Prostate gland (tissue), 2 donors: ENCODE results near the gene PARP1. TPM values are rescaled to one million over a fixed set of nuclear protein-coding genes. Genes with fewer than 3 reads are reported as not detected.

Source experiments
- DNase-seq: peaks from one replicate; pipeline ENCODE4 v3.0.0-alpha.2; 2019; ENCODE audit warnings: low spot score
- H3K27ac ChIP-seq, 2 donors: fragments of 200-600 bp; sonication (generic); 2 replicates each; pipeline ENCODE4 v1.5.1; 2017 to 2019
- H3K27me3 ChIP-seq: fragments of 200-600 bp; sonication (generic); replicated peaks from 2 replicates; pipeline ENCODE4 v1.5.1; 2019; ENCODE audit not compliant: insufficient read depth
- H3K36me3 ChIP-seq, 2 donors: fragments of 200-600 bp; sonication (generic); 1 replicate in 1 of 2; 2 replicates in 1 of 2; pipeline versions ENCODE4 v1.5.1 to v1.8.1; 2017 to 2019
- H3K4me1 ChIP-seq: fragments of 200-600 bp; sonication (generic); replicated peaks from 2 replicates; pipeline ENCODE4 v1.5.1; 2019
- H3K4me3 ChIP-seq, 2 donors: fragments of 200-600 bp; sonication (generic); 2 replicates each; pipeline ENCODE4 v1.5.1; 2017 to 2019
- H3K9me3 ChIP-seq: fragments of 200-600 bp; sonication (generic); 2 replicates; pipeline ENCODE4 v1.5.1; 2017
- POLR2A ChIP-seq: fragments of 450-650 bp; IDR thresholded peaks from one replicate; pipeline ENCODE4 v1.6.1; 2016; ENCODE audit warnings: antibody characterized with exemption, mild to moderate bottlenecking
- POLR2AphosphoS5 ChIP-seq: sonication (generic); formaldehyde crosslinking; IDR thresholded peaks from one replicate; pipeline ENCODE4 v1.6.1; 2017; ENCODE audit warnings: antibody characterized with exemption
- WGBS: methylation state at CpG from one replicate; pipeline ENCODE4 v1.1.5; 2018; 5-methylcytosine and 5-hydroxymethylcytosine counted together
- intact Hi-C: fragments of 100-400 bp; cut with DNase I; formaldehyde crosslinking; loops from one replicate; pipeline ENCODE4 v1.14.2; 2022
- total RNA-seq, 2 donors: library from RNA; depleted of rRNA; stranded (reverse); fragments of >200 nt; gene quantifications; one replicate each; pipeline ENCODE4 v1.1.0, GENCODE V29; 2016
- TF ChIP-seq, protein P1 (sequence below), 4 experiments: fragments of 200-600 bp in 2 of 4; fragments of 450-650 bp in 2 of 4; sonication (generic) in 2 of 4; IDR thresholded peaks; 1 replicate in 3 of 4; 2 replicates in 1 of 4; pipeline ENCODE4 v1.5.1; 2016 to 2019; ENCODE audit warnings: antibody characterized with exemption in 4 of 4, mild to moderate bottlenecking in 2 of 4, moderate library complexity in 2 of 4

Gene PARP1
- total RNA-seq, 2 donors from 2014 or later: 197 to 212 TPM

DNA sequence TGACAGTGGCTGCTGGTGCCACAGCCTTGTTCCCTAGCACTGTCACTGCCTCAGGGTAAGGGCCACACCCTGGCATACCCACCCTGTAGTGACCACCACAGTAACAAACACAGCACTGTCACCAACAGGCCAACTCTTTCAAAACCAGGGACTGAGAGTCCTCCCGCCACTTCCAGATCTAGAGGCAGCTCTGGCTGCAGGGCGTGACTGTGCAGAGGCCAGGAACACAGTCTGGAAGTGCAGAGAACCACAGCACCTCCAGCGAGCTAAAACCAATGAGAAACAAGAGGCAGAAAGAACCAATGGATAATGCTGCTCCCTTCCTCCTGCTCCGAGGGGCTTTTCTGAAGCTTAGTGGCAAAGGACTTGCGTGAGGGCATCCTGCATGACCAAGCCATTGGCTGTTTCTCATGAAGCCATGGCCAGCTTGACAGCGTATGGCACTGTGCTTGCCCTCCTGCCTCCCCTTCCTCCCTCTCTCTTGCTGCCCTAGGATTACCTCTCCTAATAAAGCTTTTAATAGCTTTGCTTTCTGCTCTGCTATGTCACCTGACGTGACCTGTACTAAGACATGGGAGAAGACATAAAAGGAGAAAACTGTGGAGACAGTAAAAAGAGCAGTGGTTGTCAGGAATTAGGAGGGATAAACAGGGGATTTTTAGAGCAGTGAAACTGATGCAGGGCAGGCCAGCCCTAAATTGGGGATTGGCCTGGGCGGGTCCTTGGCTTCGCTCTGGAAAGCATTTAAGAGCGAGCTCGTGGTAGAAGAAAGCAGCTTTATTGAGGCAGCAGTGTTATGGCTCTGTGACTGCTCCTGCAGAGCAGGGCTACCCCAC lies 7.2 kb downstream of the PARP1 start:
- TF ChIP-seq POLR2AphosphoS5 (peak; percentile 91), POLR2A (peak; percentile 3)
- TF ChIP-seq, protein P1, sequence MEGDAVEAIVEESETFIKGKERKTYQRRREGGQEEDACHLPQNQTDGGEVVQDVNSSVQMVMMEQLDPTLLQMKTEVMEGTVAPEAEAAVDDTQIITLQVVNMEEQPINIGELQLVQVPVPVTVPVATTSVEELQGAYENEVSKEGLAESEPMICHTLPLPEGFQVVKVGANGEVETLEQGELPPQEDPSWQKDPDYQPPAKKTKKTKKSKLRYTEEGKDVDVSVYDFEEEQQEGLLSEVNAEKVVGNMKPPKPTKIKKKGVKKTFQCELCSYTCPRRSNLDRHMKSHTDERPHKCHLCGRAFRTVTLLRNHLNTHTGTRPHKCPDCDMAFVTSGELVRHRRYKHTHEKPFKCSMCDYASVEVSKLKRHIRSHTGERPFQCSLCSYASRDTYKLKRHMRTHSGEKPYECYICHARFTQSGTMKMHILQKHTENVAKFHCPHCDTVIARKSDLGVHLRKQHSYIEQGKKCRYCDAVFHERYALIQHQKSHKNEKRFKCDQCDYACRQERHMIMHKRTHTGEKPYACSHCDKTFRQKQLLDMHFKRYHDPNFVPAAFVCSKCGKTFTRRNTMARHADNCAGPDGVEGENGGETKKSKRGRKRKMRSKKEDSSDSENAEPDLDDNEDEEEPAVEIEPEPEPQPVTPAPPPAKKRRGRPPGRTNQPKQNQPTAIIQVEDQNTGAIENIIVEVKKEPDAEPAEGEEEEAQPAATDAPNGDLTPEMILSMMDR (IDR thresholded peaks at IDR 0.05): no peak
- Histone ChIP-seq H3K4me3 (no peak overlapping the region), H3K9me3 (no peaks in the 10 kb centered on the region), H3K36me3 (peaks cover 0 to 9% of the 10 kb centered on the region in 2 donors), H3K27me3 (no peaks in the 10 kb centered on the region), H3K27ac (peak overlapping the region; percentile 62 to 65), H3K4me1 (peaks cover 11% of the 10 kb centered on the region)
- WGBS: 34% methylated on average over 11 of the region's 11 CpGs
- peak; percentile 39 for DNase-seq
- intact Hi-C loops: loop anchor here (5.0 to 10.0 kb wide), 2 partner anchors 38 to 216 kb away; partner anchors contain the start of gene ACBD3

GRCh38 chr1:226397955-226398636 lies 9.8 kb downstream of the PARP1 start:
- no peaks in the 10 kb centered on the region for H3K9me3 ChIP-seq
- no peak overlapping the region for H3K4me3 ChIP-seq
- no peaks in the 10 kb centered on the region for H3K27me3 ChIP-seq
- peaks cover 4% of the 10 kb centered on the region for H3K4me1 ChIP-seq
- H3K36me3 ChIP-seq: peaks cover 0 to 9% of the 10 kb centered on the region in 2 donors
- intact Hi-C loops: no loop called here
- TF ChIP-seq, protein P1 (IDR thresholded peaks at IDR 0.05): no peak
- no peak for TF ChIP-seq POLR2A
- TF ChIP-seq POLR2AphosphoS5: no peak
- 94% methylated on average over 7 of the region's 7 CpGs for WGBS
- peak overlapping the region in 1 of 2 donors; percentile 3 for H3K27ac ChIP-seq
- DNase-seq: no peak

DNA sequence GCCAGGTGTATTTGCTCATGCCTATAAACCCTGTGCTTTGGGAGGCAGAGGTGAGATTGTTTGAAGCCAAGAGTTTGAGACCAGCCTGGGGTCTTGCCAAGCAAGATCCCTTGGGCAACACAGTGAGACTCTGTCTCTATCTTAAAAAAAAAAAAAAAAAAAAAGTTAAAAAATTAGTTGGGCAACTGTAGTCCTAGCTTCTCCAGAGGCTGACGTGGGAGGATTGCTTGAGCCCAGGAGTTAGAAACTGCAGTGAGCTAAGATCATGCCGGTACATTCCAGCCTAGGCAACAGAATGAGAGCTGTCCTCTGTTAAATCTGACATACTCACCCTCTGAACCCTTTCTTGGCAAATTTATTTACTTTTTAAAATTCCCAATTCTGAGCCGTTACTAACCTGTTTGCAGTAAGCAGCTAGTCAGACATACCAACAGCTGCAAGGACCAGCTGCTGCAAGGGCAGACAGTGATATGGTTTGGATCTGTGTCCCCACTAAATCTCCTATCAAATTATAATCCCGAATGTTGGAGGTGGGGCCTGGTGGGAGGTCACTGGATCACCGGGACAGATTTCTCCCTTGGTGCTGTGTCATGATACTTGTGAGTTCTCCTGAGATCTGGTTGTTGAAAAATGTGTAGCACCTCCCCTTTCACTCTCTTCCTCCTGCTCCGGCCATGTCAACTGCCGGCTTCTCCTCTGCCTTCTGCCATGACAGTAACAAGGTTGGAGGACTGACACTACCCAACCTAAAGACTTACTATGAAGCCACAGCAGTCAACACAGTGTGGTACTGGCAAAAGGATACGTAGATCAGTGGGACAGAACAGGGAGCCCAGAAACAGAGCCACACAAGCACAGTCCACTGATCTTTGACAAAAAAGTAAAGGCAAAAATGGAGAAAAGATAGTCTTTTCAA lies 10.6 kb downstream of the PARP1 start:
- intact Hi-C loops: no loop called here
- Histone ChIP-seq H3K36me3 (peaks cover 0 to 9% of the 10 kb centered on the region in 2 donors), H3K27me3 (no peaks in the 10 kb centered on the region), H3K9me3 (no peaks in the 10 kb centered on the region), H3K27ac (peak overlapping the region in 1 of 2 donors; percentile 3), H3K4me3 (no peak overlapping the region), H3K4me1 (peaks cover 4% of the 10 kb centered on the region)
- no peak for DNase-seq
- TF ChIP-seq POLR2A (no peak), POLR2AphosphoS5 (no peak)
- TF ChIP-seq, protein P1 (IDR thresholded peaks at IDR 0.05): no peak
- WGBS: 74% methylated on average over 8 of the region's 8 CpGs

- Histone ChIP-seq H3K4me3 (no peak overlapping the region), H3K27ac (no peak overlapping the region), H3K36me3 (no peaks in the 10 kb centered on the region), H3K27me3 (no peaks in the 10 kb centered on the region), H3K9me3 (no peaks in the 10 kb centered on the region), H3K4me1 (no peaks in the 10 kb centered on the region)
- 86% methylated on average over 6 of the region's 6 CpGs for WGBS
- intact Hi-C loops: no loop called here
- TF ChIP-seq POLR2A (no peak), POLR2AphosphoS5 (no peak)
- TF ChIP-seq, protein P1 (IDR thresholded peaks at IDR 0.05): no peak
- no peak for DNase-seq
Measured at GRCh38 chr1:226395753-226396152, 12.1 kb downstream of the PARP1 start.
